Left colon (tissue), 2 donors: ENCODE data around the gene SRSF12. TPM values are rescaled to one million over a fixed set of nuclear protein-coding genes. Genes with fewer than 3 reads are reported as not detected.
A peak's percentile ranks its signal among the peaks of the same experiment; 100 is the strongest.
"Not testable (repeated sequence)": the region's sequence is repeated elsewhere in the genome, so short reads cannot be mapped to it uniquely, and the experiment has no call there.

ENCODE experiments used
- ATAC-seq: fragments of 200-7000 bp; cut with Tn5 transposase; one replicate; pipeline ENCODE4 v1.9.1; 2020; ENCODE audit warnings: mild to moderate bottlenecking, moderate library complexity
- DNase-seq, 2 donors: peaks; one replicate each; pipeline ENCODE4 v3.0.0-alpha.2; 2020
- intact Hi-C, 2 donors: fragments of 100-400 bp; cut with DNase I in 1 of 2; cut with micrococcal nuclease in 1 of 2; formaldehyde crosslinking; loops; one replicate each; pipeline versions ENCODE4 v1.11.2 to v1.14.0; 2022; cut with DNase I, micrococcal nuclease
- total RNA-seq, 2 donors: library from RNA; stranded (reverse); fragmentation: NEBNext Ultra II Directional; extraction: Animal tissue kit (Norgen Biotek cat#: 25700); gene quantifications; one replicate each; pipeline ENCODE4 v1.2.1, GENCODE V29; 2021
- donor health status: DM: no; HTN: no; CAD: no.
- donor health status: DM: yes; HTN: yes; CAD: no.

Gene SRSF12
- total RNA-seq, 2 donors from 2014 or later: 0.53 TPM; not detected in 1

GRCh38 chr6:89080281-89081128, 37.4 kb downstream of the SRSF12 start, which contains the start of gene PNRC1:
Gene PNRC1, plus strand, starts transcription at chr6:89080751. Its CDS starts 144 bp downstream, at chr6:89080895.
- ATAC-seq (peak; percentile 84), DNase-seq (peak; percentile 100)
- intact Hi-C loops: no loop called here

GRCh38 chr6:89079511-89080234, 38.2 kb downstream of the SRSF12 start:
- DNase-seq (peak; percentile 55 to 66), ATAC-seq (peak; percentile 15)
- intact Hi-C loops: no loop called here

- ATAC-seq: no peak
- intact Hi-C loops: no loop called here
- DNase-seq: no peak
Measured at GRCh38 chr6:89073840-89074239, 44.0 kb downstream of the SRSF12 start.

GRCh38 chr6:89073014-89073620, 44.8 kb downstream of the SRSF12 start:
- ATAC-seq (no peak), DNase-seq (no peak)
- intact Hi-C loops: no loop called here

- intact Hi-C loops: no loop called here
- DNase-seq (peak; percentile 50 to 59), ATAC-seq (peak; percentile 95)
Measured at GRCh38 chr6:89071036-89071435, 46.8 kb downstream of the SRSF12 start.

GRCh38 chr6:89069536-89070163, 48.2 kb downstream of the SRSF12 start:
- ATAC-seq (no peak), DNase-seq (no peak)
- intact Hi-C loops: no loop called here

- ATAC-seq: no peak
- intact Hi-C loops: no loop called here
Measured at GRCh38 chr6:89068695-89069094, 49.2 kb downstream of the SRSF12 start.

GRCh38 chr6:89067796-89068195, 50.1 kb downstream of the SRSF12 start:
- no peak for ATAC-seq
- intact Hi-C loops: no loop called here
- no peak for DNase-seq

More at GRCh38 chr6:89068695-89069094, 49.2 kb downstream of the SRSF12 start:
- no peak for DNase-seq

GRCh38 chr6:89066940-89067646, 50.8 kb downstream of the SRSF12 start:
- ATAC-seq: no peak
- intact Hi-C loops: no loop called here
- no peak for DNase-seq

GRCh38 chr6:89066121-89066520, 51.8 kb downstream of the SRSF12 start:
- ATAC-seq, intact Hi-C loops, DNase-seq: not testable (repeated sequence)

- ATAC-seq, intact Hi-C loops, DNase-seq: not testable (repeated sequence)
Measured at GRCh38 chr6:89064931-89065330, 52.9 kb downstream of the SRSF12 start.

GRCh38 chr6:89063881-89064280, 54.0 kb downstream of the SRSF12 start:
- ATAC-seq (no peak), DNase-seq (no peak)
- intact Hi-C loops: no loop called here

GRCh38 chr6:89059227-89059626, 58.6 kb downstream of the SRSF12 start:
- no peak for ATAC-seq
- DNase-seq: no peak
- intact Hi-C loops: no loop called here

GRCh38 chr6:89058627-89059026, 59.2 kb downstream of the SRSF12 start:
- DNase-seq (no peak), ATAC-seq (no peak)
- intact Hi-C loops: no loop called here

- ATAC-seq (no peak), DNase-seq (no peak)
- intact Hi-C loops: no loop called here
Measured at GRCh38 chr6:89057759-89058158, 60.1 kb downstream of the SRSF12 start.

- intact Hi-C loops: no loop called here
- no peak for ATAC-seq
- DNase-seq: no peak
Measured at GRCh38 chr6:89054208-89054607, 63.7 kb downstream of the SRSF12 start.

GRCh38 chr6:89051676-89052075, 66.2 kb downstream of the SRSF12 start:
- no peak for ATAC-seq
- intact Hi-C loops: no loop called here
- no peak for DNase-seq

- intact Hi-C loops: no loop called here
- DNase-seq (no peak), ATAC-seq (no peak)
Measured at GRCh38 chr6:89050697-89051096, 67.2 kb downstream of the SRSF12 start.

- no peak for DNase-seq
- no peak for ATAC-seq
- intact Hi-C loops: no loop called here
Measured at GRCh38 chr6:89050155-89050554, 67.7 kb downstream of the SRSF12 start.
